Stimulated activated CD4-positive, alpha-beta T cell treated with anti-CD3 and anti-CD28 coated beads, TNF-alpha, amount 100 ng/mL, for 48 hours (primary cell): ENCODE measurements around the gene SYPL2.

Source experiments
- DNase-seq, 3 donors: peaks; one replicate each; pipeline ENCODE4 v3.0.0-alpha.2; 2020; ENCODE audit warnings: low read depth in 3 of 3

The SYPL2 gene

GRCh38 chr1:109491372-109491771, 25.0 kb downstream of the SYPL2 start:
- DNase-seq: no peak

- no peak for DNase-seq
Observed at GRCh38 chr1:109492779-109493178, 26.4 kb downstream of the SYPL2 start.

DNA sequence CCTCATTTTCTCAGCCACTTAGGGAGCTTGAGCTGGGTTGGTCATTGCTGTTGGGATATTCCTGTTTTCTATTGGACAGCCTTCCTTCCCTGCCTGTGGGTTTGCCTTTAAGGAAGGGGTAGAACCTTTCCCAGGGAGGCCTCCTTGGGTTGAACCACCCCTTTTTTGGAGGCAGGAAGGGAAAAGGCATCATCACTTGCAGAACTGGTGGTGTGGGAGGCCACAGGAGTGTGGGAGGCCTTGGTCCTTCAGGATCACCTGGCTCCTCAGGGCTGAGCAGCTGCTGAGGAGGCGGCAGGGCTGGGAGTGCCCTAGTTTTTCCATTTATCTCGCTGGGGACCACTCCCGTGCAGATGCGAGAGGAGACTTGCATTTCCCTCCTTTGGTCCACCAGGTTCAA, 26.9 kb downstream of the SYPL2 start:
- no peak for DNase-seq

- peak; percentile 76 to 87 (median 80) for DNase-seq
Observed at GRCh38 chr1:109493805-109494539, 27.6 kb downstream of the SYPL2 start, which contains the start of gene CYB561D1. Gene CYB561D1, plus strand, starts transcription at chr1:109494094. Its CDS starts 46 bp downstream, at chr1:109494140.

DNA sequence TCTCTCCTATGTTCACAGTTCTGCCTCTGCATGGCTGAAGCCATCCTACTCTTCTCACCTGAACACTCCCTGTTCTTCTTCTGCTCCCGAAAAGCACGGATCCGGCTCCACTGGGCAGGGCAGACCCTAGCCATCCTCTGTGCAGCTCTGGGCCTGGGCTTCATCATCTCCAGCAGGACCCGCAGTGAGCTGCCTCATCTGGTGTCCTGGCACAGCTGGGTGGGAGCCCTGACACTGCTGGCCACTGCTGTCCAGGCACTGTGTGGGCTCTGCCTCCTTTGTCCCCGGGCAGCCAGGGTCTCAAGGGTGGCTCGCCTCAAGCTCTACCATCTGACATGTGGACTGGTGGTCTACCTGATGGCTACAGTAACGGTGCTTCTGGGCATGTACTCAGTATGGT, 29.4 kb downstream of the SYPL2 start:
- no peak for DNase-seq

DNA sequence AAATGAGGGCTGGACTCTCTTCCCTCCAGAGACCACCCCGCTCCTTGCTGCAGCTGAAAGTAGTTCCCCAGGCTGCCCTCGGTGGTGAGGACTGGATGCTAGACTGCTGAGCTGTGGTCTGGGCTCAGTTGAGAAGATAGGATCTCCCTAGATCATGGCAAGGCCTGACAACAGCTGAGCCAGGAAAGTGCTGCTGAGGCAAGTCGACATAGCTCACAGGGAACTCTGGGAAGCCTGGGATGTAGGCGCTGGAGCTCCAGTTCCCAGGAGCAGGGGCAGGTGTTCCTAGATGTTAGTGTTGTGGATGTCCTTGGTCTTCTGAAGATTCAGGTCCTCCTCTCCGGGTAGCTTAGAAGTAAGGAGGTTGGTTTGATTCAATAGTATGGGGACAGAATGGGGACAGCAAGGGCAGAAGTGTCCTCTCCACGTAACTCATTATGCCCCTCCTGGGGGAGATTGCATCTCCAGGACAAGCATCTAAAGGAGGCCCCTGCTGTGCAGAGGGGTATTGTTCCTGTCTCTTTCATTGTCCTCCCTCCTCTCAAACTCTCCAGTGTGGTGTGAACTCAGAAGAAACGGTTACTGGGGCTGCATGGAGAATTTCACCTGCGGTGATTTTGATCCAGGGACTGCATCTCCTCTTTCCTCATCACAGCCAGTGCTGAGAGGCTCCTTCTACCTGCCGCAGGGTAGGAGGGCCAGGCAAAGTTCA, 31.3 kb downstream of the SYPL2 start:
- no peak for DNase-seq

GRCh38 chr1:109498161-109498801, 31.9 kb downstream of the SYPL2 start:
- DNase-seq: no peak

DNA sequence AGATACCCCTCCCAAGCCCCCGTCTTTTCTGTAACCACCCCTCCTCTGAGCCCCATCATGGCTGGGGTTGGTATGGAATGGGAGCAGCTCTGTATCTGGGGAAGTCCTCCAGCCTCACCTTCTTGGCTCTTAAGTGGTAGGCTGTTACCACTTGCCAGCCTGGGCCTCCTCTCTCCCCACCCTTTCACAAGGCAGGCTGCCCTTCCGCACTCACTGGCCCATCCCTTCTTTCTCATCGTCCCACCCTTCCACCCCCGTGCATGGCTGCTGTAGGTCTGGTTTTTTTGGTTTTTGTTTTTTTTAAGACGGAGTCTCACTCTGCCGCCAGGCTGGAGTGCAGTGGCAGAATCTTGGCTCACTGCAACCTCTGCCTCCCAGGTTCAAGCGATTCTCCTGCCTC, 32.7 kb downstream of the SYPL2 start:
- no peak for DNase-seq

GRCh38 chr1:109499661-109500536, 33.6 kb downstream of the SYPL2 start:
- DNase-seq: peak in 1 of 3 donors; percentile 44

DNA sequence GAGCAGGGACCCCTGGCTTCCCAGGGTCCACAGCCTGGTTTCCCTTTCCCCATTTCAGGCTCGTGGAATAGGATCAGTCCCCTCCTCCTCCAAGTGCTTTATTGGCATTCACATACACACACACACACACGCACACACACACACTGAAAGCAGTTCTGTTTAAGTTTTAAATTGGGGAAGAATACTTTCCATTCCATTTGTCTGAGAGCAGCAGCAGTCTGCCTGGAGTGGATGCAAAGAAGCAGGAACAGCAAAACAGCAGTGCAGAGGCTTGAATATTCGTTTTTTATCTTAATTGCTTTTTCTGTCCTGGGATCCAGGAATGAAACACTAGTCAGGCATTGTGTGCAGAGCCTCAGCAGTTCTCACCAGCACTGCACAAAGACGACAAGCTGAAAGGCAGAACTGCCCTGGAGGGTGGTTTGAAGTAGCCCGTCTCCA, 34.6 kb downstream of the SYPL2 start:
- no peak for DNase-seq

DNA sequence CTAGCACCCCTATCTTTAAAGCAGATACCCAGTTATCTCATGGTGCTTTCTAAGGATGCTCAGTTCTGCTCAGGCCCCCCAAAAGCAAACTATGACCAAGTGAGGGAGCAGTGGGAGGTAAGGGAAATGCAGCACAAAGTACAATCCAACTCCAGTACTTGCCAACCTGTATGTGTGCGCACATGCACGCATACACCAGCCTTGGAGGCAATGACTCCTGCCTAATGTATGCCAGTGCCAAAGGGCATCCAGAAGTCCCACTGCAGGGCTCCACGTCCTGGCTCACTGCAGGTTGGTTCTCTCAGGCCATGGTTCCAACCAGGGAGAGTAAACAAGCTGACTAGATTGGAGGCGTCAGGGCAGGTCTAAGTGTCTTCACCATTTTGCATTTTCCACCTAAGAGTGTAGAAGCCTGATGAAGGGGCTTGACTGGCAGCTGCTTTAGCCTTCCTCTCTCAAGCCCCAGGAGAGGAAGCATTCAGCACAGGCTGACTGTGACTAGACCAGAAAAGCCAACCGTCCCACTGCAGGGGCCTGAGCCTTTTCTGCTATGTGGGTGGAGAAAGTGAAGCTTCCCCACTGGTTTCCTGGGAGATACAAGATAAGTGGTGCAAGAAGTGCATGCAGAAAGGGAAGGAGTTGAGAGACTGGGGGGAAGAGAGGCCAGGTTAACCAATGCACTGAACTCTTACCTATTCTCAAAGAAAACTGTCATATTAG, 35.5 kb downstream of the SYPL2 start:
- DNase-seq: no peak

GRCh38 chr1:109502364-109502851, 36.1 kb downstream of the SYPL2 start:
- DNase-seq: no peak

DNA sequence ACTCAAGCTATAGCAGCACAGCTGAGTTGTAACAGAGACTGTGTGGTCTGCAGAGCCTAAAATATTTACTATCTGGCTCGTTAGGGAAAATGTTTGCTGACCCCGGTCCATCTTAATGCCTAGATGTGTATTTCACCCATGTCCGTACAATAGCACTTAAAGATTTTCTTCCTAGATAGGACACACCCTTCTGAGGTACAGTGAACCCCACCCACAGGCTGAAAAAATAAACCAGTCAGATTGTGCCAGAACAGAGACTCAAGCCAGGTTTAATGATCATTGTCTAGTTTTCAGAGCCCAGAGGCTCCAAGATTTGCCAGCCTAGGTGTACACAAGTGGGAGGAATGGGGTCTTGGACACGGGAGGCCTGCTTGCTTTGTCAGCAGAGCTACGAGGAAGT, 37.6 kb downstream of the SYPL2 start:
- DNase-seq: no peak

- no peak for DNase-seq
Observed at GRCh38 chr1:109504974-109505373, 38.6 kb downstream of the SYPL2 start.

GRCh38 chr1:109508001-109508872, 41.9 kb downstream of the SYPL2 start:
- no peak for DNase-seq

DNA sequence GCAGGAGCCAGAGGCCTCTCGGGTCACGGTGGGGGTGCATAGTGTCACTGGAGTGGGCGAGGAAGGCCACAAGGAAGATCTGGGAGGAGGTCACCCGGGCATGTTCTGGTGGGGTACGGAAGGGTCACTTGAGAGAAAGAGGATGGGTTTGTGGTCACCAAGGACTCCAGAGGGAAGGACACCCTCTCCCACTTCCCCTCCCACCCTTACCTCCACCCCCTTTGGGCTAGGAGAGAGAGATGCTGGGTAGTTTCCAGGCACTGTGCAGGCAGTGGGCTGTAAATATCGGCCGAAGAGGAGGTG, 42.5 kb downstream of the SYPL2 start:
- DNase-seq: no peak

- DNase-seq: peak in 1 of 3 donors; percentile 53
Observed at GRCh38 chr1:109509176-109510134, 43.1 kb downstream of the SYPL2 start, which contains the start of gene AMIGO1. Gene AMIGO1, minus strand, starts transcription at chr1:109509727. Its CDS starts 815 bp downstream, at chr1:109508912.

DNA sequence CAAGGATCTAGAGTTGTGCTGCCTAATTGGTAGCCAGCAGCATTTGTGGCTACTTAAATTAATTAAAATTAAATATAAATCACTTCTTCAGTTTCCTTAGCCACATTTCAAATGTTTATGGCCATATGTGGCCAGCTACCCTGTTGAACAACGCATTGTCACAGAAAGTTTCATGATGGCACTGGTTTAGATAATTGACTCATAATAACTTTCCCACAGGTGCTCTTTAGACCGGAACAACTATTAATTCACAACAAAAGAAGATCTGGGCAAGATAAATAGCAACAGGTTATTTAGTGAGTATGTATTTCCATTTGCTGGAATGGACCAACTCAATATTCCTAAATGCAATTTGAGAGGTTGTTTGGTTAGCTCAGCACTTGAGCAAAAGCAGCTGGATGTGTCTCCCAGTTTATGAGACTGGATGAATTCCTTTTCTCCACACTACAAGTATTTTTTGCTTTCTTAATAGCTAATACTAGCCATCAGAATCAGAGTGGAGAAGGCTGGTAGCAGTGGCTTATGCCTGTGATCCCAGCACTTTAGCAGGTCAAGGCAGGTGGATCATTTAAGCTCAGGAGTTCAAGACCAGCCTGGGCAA, 46.9 kb downstream of the SYPL2 start:
- no peak for DNase-seq
